ENCODE data around the gene SH2D1B. TPM values are rescaled to one million over a fixed set of nuclear protein-coding genes. Genes with fewer than 3 reads are reported as not detected.
"Not testable (repeated sequence)": the region's sequence is repeated elsewhere in the genome, so short reads cannot be mapped to it uniquely, and the experiment has no call there.

SH2D1B gene
- total and polyA plus RNA-seq, 7 donors: 0.60 to 2.3 (median 0.92) TPM; not detected in 4

GRCh38 chr1:162420120-162420519 is 8.2 kb upstream of the SH2D1B start:
- no peaks in the 10 kb centered on the region for H3K36me3 ChIP-seq
- H3K27ac ChIP-seq: no peak overlapping the region
- DNase-seq: no peak
- TF ChIP-seq POLR2AphosphoS5 (IDR thresholded peaks at IDR 0.05): no peak
- TF ChIP-seq EP300 (IDR thresholded peaks at IDR 0.05): no peak
- TF ChIP-seq, protein P1, sequence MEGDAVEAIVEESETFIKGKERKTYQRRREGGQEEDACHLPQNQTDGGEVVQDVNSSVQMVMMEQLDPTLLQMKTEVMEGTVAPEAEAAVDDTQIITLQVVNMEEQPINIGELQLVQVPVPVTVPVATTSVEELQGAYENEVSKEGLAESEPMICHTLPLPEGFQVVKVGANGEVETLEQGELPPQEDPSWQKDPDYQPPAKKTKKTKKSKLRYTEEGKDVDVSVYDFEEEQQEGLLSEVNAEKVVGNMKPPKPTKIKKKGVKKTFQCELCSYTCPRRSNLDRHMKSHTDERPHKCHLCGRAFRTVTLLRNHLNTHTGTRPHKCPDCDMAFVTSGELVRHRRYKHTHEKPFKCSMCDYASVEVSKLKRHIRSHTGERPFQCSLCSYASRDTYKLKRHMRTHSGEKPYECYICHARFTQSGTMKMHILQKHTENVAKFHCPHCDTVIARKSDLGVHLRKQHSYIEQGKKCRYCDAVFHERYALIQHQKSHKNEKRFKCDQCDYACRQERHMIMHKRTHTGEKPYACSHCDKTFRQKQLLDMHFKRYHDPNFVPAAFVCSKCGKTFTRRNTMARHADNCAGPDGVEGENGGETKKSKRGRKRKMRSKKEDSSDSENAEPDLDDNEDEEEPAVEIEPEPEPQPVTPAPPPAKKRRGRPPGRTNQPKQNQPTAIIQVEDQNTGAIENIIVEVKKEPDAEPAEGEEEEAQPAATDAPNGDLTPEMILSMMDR (IDR thresholded peaks at IDR 0.05): no peak
- no peaks in the 10 kb centered on the region for H3K9me3 ChIP-seq
- intact Hi-C loops (cut with DNase I): no loop called here
- no peak overlapping the region for H3K4me3 ChIP-seq
- no peaks in the 10 kb centered on the region for H3K27me3 ChIP-seq
- no peaks in the 10 kb centered on the region for H3K4me1 ChIP-seq
- WGBS, 2 donors: 77 to 87% methylated on average over 3 of the region's 3 CpGs

DNA sequence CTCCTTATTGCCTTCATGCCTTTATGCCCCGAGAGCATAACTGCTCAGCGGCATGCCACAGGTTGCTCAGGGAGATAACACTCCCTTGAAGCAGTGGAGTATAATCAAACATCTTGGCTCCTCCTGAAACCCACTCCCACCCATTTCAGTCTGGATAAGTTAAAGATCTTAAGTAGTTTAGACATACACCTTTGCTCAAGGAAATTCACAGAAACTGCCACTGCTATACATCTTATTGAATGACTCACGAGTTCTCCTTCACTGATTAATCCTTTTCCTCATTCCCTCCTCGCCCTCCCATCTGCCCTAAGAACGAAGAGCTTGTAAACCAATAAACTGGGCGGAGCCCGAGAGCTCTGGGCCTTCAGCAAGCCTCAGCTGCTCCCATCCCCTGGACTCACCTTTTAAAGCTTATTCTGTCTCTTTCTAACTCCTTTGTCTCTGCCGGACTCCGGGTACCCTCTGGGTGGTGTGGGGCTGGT is 7.6 kb upstream of the SH2D1B start:
- H3K36me3 ChIP-seq; H3K4me1 ChIP-seq; H3K9me3 ChIP-seq; H3K27ac ChIP-seq; H3K4me3 ChIP-seq; intact Hi-C loops (cut with DNase I); H3K27me3 ChIP-seq; DNase-seq: not testable (repeated sequence)
- WGBS, 2 donors: 17 to 62% methylated on average over 9 of the region's 9 CpGs

- H3K4me1 ChIP-seq; H3K27ac ChIP-seq; H3K27me3 ChIP-seq; intact Hi-C loops (cut with DNase I); DNase-seq; H3K4me3 ChIP-seq; H3K9me3 ChIP-seq; H3K36me3 ChIP-seq: not testable (repeated sequence)
- 55 to 78% methylated on average over 7 of the region's 7 CpGs for WGBS, 2 donors
Measured at GRCh38 chr1:162418584-162418983, 6.6 kb upstream of the SH2D1B start.

GRCh38 chr1:162417650-162418049 is 5.7 kb upstream of the SH2D1B start:
- intact Hi-C loops (cut with DNase I): no loop called here
- WGBS, 2 donors: 92 to 96% methylated on average over 7 of the region's 7 CpGs
- no peak for DNase-seq
- H3K27me3 ChIP-seq: no peaks in the 10 kb centered on the region
- H3K27ac ChIP-seq: no peak overlapping the region
- no peaks in the 10 kb centered on the region for H3K36me3 ChIP-seq
- H3K4me3 ChIP-seq: no peak overlapping the region
- TF ChIP-seq POLR2AphosphoS5 (IDR thresholded peaks at IDR 0.05) (no peak), POLR2A (IDR thresholded peaks at IDR 0.05) (no peak), EP300 (IDR thresholded peaks at IDR 0.05) (no peak)
- TF ChIP-seq, protein P1 (IDR thresholded peaks at IDR 0.05): no peak
- H3K4me1 ChIP-seq: no peaks in the 10 kb centered on the region
- H3K9me3 ChIP-seq: no peaks in the 10 kb centered on the region

GRCh38 chr1:162416909-162417308 is 5.0 kb upstream of the SH2D1B start:
- H3K9me3 ChIP-seq: no peaks in the 10 kb centered on the region
- H3K27ac ChIP-seq: no peak overlapping the region
- no peak for DNase-seq
- no peaks in the 10 kb centered on the region for H3K4me1 ChIP-seq
- no peak for TF ChIP-seq POLR2AphosphoS5 (IDR thresholded peaks at IDR 0.05)
- TF ChIP-seq, protein P1 (IDR thresholded peaks at IDR 0.05): no peak
- no peak for TF ChIP-seq EP300 (IDR thresholded peaks at IDR 0.05)
- TF ChIP-seq POLR2A (IDR thresholded peaks at IDR 0.05): no peak
- no peaks in the 10 kb centered on the region for H3K27me3 ChIP-seq
- intact Hi-C loops (cut with DNase I): no loop called here
- H3K36me3 ChIP-seq: no peaks in the 10 kb centered on the region
- 91 to 93% methylated on average over 2 of the region's 2 CpGs for WGBS, 2 donors
- H3K4me3 ChIP-seq: no peak overlapping the region

GRCh38 chr1:162416215-162416614 is 4.3 kb upstream of the SH2D1B start:
- H3K9me3 ChIP-seq: no peaks in the 10 kb centered on the region
- H3K4me1 ChIP-seq: no peaks in the 10 kb centered on the region
- DNase-seq: no peak
- no peak overlapping the region for H3K4me3 ChIP-seq
- H3K36me3 ChIP-seq: no peaks in the 10 kb centered on the region
- intact Hi-C loops (cut with DNase I): no loop called here
- no peak overlapping the region for H3K27ac ChIP-seq
- TF ChIP-seq, protein P1 (IDR thresholded peaks at IDR 0.05): no peak
- TF ChIP-seq POLR2AphosphoS5 (IDR thresholded peaks at IDR 0.05) (no peak), POLR2A (IDR thresholded peaks at IDR 0.05) (no peak), EP300 (IDR thresholded peaks at IDR 0.05) (no peak)
- H3K27me3 ChIP-seq: no peaks in the 10 kb centered on the region
